Measurements from ENCODE around the gene ATP8A2. TPM values are rescaled to one million over a fixed set of nuclear protein-coding genes. Genes with fewer than 3 reads are reported as not detected.

Gene ATP8A2
- total RNA-seq, 2 experiments from 2014 or later, result 0.22 to 0.42 TPM

DNA sequence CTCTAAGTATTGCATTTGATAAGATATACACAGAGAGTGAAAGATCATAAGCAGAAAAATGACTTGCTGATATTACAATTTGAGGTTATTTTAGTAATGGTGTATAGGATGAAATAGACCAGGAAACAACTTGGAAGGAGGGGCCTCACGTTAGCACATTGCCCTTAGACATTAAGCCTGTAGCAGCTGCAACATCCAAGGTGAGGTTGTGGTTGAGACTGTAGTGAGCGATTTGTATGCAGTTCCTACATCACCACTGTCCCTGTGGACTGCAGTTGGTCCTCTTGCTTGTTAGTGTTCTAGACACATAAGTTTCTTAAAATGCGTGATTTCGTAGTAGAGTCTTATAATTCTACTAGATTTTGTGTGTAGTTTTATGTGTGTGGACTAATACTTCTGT is 311.3 kb downstream of the ATP8A2 start:
- DNase-seq, result no peak
- H3K27ac Mint-ChIP-seq, result no peak overlapping the region
- ChIA-PET CTCF (no interaction called here), POLR2A (no interaction called here)
- no peaks in the 10 kb centered on the region for H3K36me3 Mint-ChIP-seq (ENCODE audit: low read depth)
- H3K4me3 Mint-ChIP-seq, result no peak overlapping the region
- no peaks in the 10 kb centered on the region for H3K27me3 Mint-ChIP-seq
- no peaks in the 10 kb centered on the region for H3K9me3 Mint-ChIP-seq
- H3K4me1 Mint-ChIP-seq, result no peaks in the 10 kb centered on the region

DNA sequence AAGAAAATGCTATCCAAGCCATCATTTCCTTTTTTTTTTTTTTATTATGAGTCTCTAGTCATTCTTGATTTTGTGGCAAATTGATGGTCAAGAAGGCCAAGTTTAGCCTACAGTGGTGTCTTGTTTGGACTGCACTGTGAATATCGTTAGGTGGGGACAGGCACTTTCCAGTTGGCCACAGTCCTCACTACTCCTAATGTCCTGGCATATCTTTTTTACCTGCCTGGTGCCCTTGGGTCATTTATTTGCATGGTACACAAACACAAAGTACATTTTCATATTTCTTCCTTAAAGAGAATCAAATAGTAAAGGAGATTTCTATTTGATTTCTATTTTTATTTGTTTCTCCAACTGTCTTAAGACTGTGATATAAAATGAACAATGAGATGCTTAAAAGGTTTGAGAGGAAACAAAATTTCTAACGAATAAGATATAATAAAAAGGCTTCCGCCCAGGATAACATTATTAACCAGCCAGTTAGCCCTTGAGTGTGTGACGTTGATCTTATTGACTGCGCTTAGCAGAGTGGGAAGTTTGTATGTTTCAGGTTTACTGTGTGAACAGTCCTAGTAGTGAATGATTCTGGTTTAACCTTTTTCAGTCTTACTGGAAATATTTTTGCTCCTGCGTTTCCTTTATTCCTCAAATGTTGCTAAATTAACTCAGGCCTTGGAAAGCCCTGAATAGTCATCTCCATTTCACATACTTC is 312.0 kb downstream of the ATP8A2 start:
- no peaks in the 10 kb centered on the region for H3K9me3 Mint-ChIP-seq
- no peaks in the 10 kb centered on the region for H3K4me1 Mint-ChIP-seq
- POLR2A ChIA-PET, result no interaction called here
- CTCF ChIA-PET, result no interaction called here
- H3K27ac Mint-ChIP-seq, result no peak overlapping the region
- no peaks in the 10 kb centered on the region for H3K27me3 Mint-ChIP-seq
- no peak for DNase-seq
- no peaks in the 10 kb centered on the region for H3K36me3 Mint-ChIP-seq (ENCODE audit: low read depth)
- no peak overlapping the region for H3K4me3 Mint-ChIP-seq

GRCh38 chr13:25684491-25684890 is 312.7 kb downstream of the ATP8A2 start:
- POLR2A ChIA-PET, result no interaction called here
- CTCF ChIA-PET, result no interaction called here
- H3K9me3 Mint-ChIP-seq, result no peaks in the 10 kb centered on the region
- H3K4me3 Mint-ChIP-seq, result no peak overlapping the region
- no peaks in the 10 kb centered on the region for H3K4me1 Mint-ChIP-seq
- DNase-seq, result no peak
- H3K36me3 Mint-ChIP-seq (ENCODE audit: low read depth), result no peaks in the 10 kb centered on the region
- no peaks in the 10 kb centered on the region for H3K27me3 Mint-ChIP-seq
- H3K27ac Mint-ChIP-seq, result no peak overlapping the region

DNA sequence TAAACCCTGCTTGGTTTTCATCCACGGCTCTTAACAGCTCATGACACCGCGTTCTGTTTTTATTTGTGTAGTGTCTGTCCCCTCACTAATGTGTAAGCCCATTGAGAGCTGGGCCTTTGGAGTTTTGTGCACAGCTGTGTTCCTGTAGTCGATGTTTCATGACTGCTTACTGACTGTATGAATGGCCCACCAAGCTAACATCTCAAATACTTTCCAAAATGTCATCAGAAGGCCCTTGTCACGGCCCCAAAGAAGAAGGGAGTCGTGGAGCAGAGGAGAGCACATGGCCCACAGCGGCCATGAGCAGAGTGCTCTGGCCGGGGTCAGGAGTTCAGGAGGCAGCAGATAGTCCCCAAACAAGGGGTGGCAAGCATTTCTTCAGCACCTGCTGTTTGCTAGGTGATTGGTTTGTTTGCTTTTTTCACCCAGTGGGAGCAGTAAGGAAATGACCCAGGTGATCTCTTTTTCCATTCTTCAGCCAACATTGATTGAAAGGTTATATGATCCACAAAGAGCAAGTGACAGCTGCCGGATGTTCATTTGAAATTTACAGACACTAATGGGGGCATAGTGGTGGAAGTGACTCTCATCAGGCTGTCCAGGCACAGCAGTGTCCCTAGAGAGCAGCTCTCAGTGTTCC is 315.2 kb downstream of the ATP8A2 start:
- Mint-ChIP-seq H3K4me1 (no peaks in the 10 kb centered on the region), H3K9me3 (no peaks in the 10 kb centered on the region), H3K27ac (no peak overlapping the region), H3K27me3 (peaks cover 2% of the 10 kb centered on the region), H3K36me3 (ENCODE audit: low read depth) (no peaks in the 10 kb centered on the region), H3K4me3 (no peak overlapping the region)
- POLR2A ChIA-PET, result interaction anchor here (0.5 kb wide), 1 partner anchor 21 kb away, joined by 3 read pairs; no protein-coding TSS in a partner anchor
- CTCF ChIA-PET, result no interaction called here
- DNase-seq, result no peak

GRCh38 chr13:25687471-25688225 is 315.9 kb downstream of the ATP8A2 start:
- H3K27me3 Mint-ChIP-seq, result peaks cover 3% of the 10 kb centered on the region
- H3K9me3 Mint-ChIP-seq, result no peaks in the 10 kb centered on the region
- POLR2A ChIA-PET, result interaction anchor here (0.5 kb wide), 1 partner anchor 20 kb away, joined by 3 read pairs; no protein-coding TSS in a partner anchor
- no peak overlapping the region for H3K4me3 Mint-ChIP-seq
- no peaks in the 10 kb centered on the region for H3K4me1 Mint-ChIP-seq
- H3K27ac Mint-ChIP-seq, result no peak overlapping the region
- H3K36me3 Mint-ChIP-seq (ENCODE audit: low read depth), result no peaks in the 10 kb centered on the region
- CTCF ChIA-PET, result no interaction called here
- no peak for DNase-seq

DNA sequence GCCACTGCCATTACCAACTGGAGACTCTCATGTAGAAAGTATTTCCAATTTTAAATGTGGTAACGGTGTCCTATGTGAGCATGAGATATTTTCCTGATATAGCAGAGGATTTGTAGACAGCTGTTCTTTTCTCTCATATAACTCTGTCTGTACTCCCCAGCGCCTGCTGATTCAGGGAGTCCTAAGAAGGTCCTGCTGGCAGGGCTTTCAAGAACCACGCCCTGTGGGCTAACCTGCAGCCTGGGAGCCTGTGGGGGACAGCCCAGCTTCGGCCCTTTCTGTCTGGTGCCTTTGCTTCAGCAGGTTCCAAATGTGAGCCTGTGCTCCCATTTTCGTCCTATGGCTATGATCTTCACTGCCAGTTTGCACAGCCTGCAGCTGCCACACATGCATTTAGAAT is 316.8 kb downstream of the ATP8A2 start:
- no peak overlapping the region for H3K27ac Mint-ChIP-seq

GRCh38 chr13:25689539-25689938 is 317.8 kb downstream of the ATP8A2 start:
- POLR2A ChIA-PET, result no interaction called here
- peaks cover 4% of the 10 kb centered on the region for H3K27me3 Mint-ChIP-seq

More for the DNA sequence above, 316.8 kb downstream of the ATP8A2 start:
- Mint-ChIP-seq H3K27me3 (peaks cover 3% of the 10 kb centered on the region), H3K4me1 (no peaks in the 10 kb centered on the region), H3K36me3 (ENCODE audit: low read depth) (no peaks in the 10 kb centered on the region), H3K4me3 (no peak overlapping the region), H3K9me3 (no peaks in the 10 kb centered on the region)
- DNase-seq, result no peak
- ChIA-PET CTCF (no interaction called here), POLR2A (no interaction called here)

GRCh38 chr13:25690582-25690981 is 318.8 kb downstream of the ATP8A2 start:
- ChIA-PET CTCF (no interaction called here), POLR2A (no interaction called here)
- H3K9me3 Mint-ChIP-seq, result no peaks in the 10 kb centered on the region
- no peaks in the 10 kb centered on the region for H3K36me3 Mint-ChIP-seq (ENCODE audit: low read depth)
- DNase-seq, result no peak
- no peak overlapping the region for H3K27ac Mint-ChIP-seq
- H3K4me1 Mint-ChIP-seq, result no peaks in the 10 kb centered on the region
- peaks cover 4% of the 10 kb centered on the region for H3K27me3 Mint-ChIP-seq
- H3K4me3 Mint-ChIP-seq, result no peak overlapping the region

More at GRCh38 chr13:25689539-25689938, 317.8 kb downstream of the ATP8A2 start:
- CTCF ChIA-PET, result no interaction called here
- no peaks in the 10 kb centered on the region for H3K4me1 Mint-ChIP-seq
- no peak overlapping the region for H3K27ac Mint-ChIP-seq
- no peak for DNase-seq
- H3K4me3 Mint-ChIP-seq, result no peak overlapping the region
- no peaks in the 10 kb centered on the region for H3K9me3 Mint-ChIP-seq
- H3K36me3 Mint-ChIP-seq (ENCODE audit: low read depth), result no peaks in the 10 kb centered on the region

DNA sequence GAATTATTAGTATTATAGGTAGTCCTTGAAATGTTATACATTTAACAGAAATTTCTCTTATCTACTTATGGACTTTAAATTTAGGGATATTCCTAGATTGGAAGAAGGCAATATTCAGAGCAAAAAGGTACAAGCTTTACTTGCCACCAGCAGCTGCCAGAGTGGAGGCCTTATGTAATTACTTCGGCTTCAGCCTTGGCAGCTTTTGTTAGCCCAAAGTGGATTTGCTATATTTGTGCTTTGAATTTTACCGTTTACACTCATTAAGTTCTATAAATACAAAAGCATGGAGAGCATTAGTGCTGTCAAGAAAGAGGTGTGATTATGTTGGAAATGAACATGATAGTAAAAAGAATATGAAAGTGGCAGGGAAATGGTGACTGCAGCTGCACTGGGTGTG is 319.9 kb downstream of the ATP8A2 start:
- Mint-ChIP-seq H3K9me3 (no peaks in the 10 kb centered on the region), H3K36me3 (ENCODE audit: low read depth) (no peaks in the 10 kb centered on the region), H3K4me1 (no peaks in the 10 kb centered on the region), H3K27me3 (peaks cover 4% of the 10 kb centered on the region), H3K4me3 (no peak overlapping the region), H3K27ac (no peak overlapping the region)
- DNase-seq, result no peak
- CTCF ChIA-PET, result no interaction called here
- POLR2A ChIA-PET, result no interaction called here

GRCh38 chr13:25692099-25692498 is 320.3 kb downstream of the ATP8A2 start:
- no peaks in the 10 kb centered on the region for H3K9me3 Mint-ChIP-seq
- no peaks in the 10 kb centered on the region for H3K4me1 Mint-ChIP-seq
- POLR2A ChIA-PET, result no interaction called here
- H3K36me3 Mint-ChIP-seq (ENCODE audit: low read depth), result no peaks in the 10 kb centered on the region
- no peak overlapping the region for H3K27ac Mint-ChIP-seq
- no peak overlapping the region for H3K4me3 Mint-ChIP-seq
- no peak for DNase-seq
- peaks cover 4% of the 10 kb centered on the region for H3K27me3 Mint-ChIP-seq
- CTCF ChIA-PET, result no interaction called here

DNA sequence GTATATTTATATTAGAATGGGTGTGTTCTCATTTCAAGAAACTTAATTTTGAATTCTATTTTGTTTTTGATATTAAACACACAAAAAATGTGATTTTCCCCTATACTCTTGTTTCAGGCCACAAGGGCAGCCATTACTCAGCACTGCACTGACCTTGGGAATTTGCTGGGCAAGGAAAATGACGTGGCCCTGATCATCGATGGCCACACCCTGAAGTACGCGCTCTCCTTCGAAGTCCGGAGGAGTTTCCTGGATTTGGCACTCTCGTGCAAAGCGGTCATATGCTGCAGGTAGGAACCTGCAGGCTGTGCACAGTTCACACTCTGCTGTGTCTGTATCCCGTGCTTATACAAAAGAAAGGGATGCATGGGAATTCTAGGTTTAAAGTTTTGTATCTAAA is 327.3 kb downstream of the ATP8A2 start:
- CTCF ChIA-PET, result interaction anchor here (0.6 kb wide), 1 partner anchor 477 kb away, joined by 3 read pairs; no protein-coding TSS in a partner anchor
- no peak for DNase-seq
- Mint-ChIP-seq H3K9me3 (no peaks in the 10 kb centered on the region), H3K27me3 (peaks cover 4% of the 10 kb centered on the region), H3K4me1 (no peaks in the 10 kb centered on the region), H3K4me3 (no peak overlapping the region), H3K27ac (no peak overlapping the region), H3K36me3 (ENCODE audit: low read depth) (no peaks in the 10 kb centered on the region)
- POLR2A ChIA-PET, result no interaction called here

- Mint-ChIP-seq H3K9me3 (no peaks in the 10 kb centered on the region), H3K4me1 (no peaks in the 10 kb centered on the region), H3K27ac (no peak overlapping the region), H3K4me3 (no peak overlapping the region), H3K27me3 (peaks cover 2% of the 10 kb centered on the region), H3K36me3 (ENCODE audit: low read depth) (no peaks in the 10 kb centered on the region)
- no peak for DNase-seq
- CTCF ChIA-PET, result interaction anchor here (0.6 kb wide), 1 partner anchor 476 kb away, joined by 3 read pairs; no protein-coding TSS in a partner anchor
- POLR2A ChIA-PET, result no interaction called here
These were observed 327.8 kb downstream of the ATP8A2 start for GRCh38 chr13:25699600-25699999.

DNA sequence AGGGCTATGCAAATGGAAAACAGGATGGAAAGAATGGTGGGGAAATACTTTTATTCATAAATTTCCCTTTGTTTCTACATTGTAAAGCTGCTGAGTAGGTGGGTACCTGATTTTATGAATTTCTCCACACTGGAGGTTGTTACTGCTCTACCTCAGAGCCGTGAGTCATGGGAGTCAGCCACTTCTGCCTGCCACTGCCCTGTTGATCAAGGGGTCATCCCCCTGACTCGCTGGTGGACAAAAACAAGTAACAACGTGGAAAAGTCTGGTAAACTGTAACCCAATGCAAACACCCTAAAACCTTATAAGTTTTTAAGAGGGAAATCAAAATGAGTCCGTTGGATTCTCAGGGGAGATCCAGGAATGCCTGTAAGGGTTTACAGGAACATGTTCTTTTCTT is 329.5 kb downstream of the ATP8A2 start:
- Mint-ChIP-seq H3K27ac (no peak overlapping the region), H3K4me1 (no peaks in the 10 kb centered on the region), H3K9me3 (no peaks in the 10 kb centered on the region), H3K36me3 (ENCODE audit: low read depth) (no peaks in the 10 kb centered on the region), H3K4me3 (no peak overlapping the region), H3K27me3 (peaks cover 2% of the 10 kb centered on the region)
- POLR2A ChIA-PET, result no interaction called here
- DNase-seq, result no peak
- CTCF ChIA-PET, result no interaction called here

Measured in activated CD4-positive, alpha-beta T cell treated with anti-CD3 and anti-CD28 coated beads, Interleukin-2, amount 10 ng/mL, durations not matched to agents 7 days and 5 days (primary cell).